ENCODE data around the gene C1QTNF4. TPM values are rescaled to one million over a fixed set of nuclear protein-coding genes. Genes with fewer than 3 reads are reported as not detected.

The C1QTNF4 gene
- total RNA-seq, 2 experiments from 2014 or later = 0.41 to 0.92 TPM

GRCh38 chr11:47607380-47607779 lies 13.2 kb upstream of the C1QTNF4 start:
- H3K27me3 Mint-ChIP-seq = no peaks in the 10 kb centered on the region
- H3K27ac ChIP-seq (ENCODE audit: low read depth in 1 of 2, low read length in 2 of 2) = no peak overlapping the region
- intact Hi-C loops (cut with DNase I, micrococcal nuclease) = no loop called here
- no peaks in the 10 kb centered on the region for H3K27me3 ChIP-seq (ENCODE audit: control insufficient read depth in 1 of 2, insufficient read depth in 2 of 2, low read length in 2 of 2)
- no peaks in the 10 kb centered on the region for H3K9me3 Mint-ChIP-seq
- no peak overlapping the region for H3K27ac Mint-ChIP-seq
- no peak overlapping the region for H3K4me3 ChIP-seq (ENCODE audit: low read length)
- no peaks in the 10 kb centered on the region for H3K4me1 ChIP-seq (ENCODE audit: insufficient read depth, low read length)
- no peaks in the 10 kb centered on the region for H3K9me3 ChIP-seq (ENCODE audit: control insufficient read depth in 1 of 2, insufficient read depth in 1 of 2, low read length in 2 of 2)
- H3K4me3 Mint-ChIP-seq = no peak overlapping the region
- ATAC-seq (ENCODE audit: poor library complexity) (no peak), DNase-seq (no peak)
- no peaks in the 10 kb centered on the region for H3K36me3 Mint-ChIP-seq (ENCODE audit: low read depth)
- TF ChIP-seq CTCF (IDR thresholded peaks at IDR 0.05) = no peak
- ChIA-PET CTCF (no interaction called here), POLR2A (no interaction called here)
- no peaks in the 10 kb centered on the region for H3K4me1 Mint-ChIP-seq (ENCODE audit: low read depth)
- no peaks in the 10 kb centered on the region for H3K36me3 ChIP-seq (ENCODE audit: insufficient read depth, low read length)

GRCh38 chr11:47606731-47607130 lies 12.5 kb upstream of the C1QTNF4 start:
- Mint-ChIP-seq H3K27me3 (no peaks in the 10 kb centered on the region), H3K4me3 (no peak overlapping the region), H3K4me1 (ENCODE audit: low read depth) (no peaks in the 10 kb centered on the region), H3K36me3 (ENCODE audit: low read depth) (no peaks in the 10 kb centered on the region), H3K9me3 (no peaks in the 10 kb centered on the region), H3K27ac (no peak overlapping the region)
- H3K27me3 ChIP-seq (ENCODE audit: control insufficient read depth in 1 of 2, insufficient read depth in 2 of 2, low read length in 2 of 2) = no peaks in the 10 kb centered on the region
- ChIA-PET CTCF (no interaction called here), POLR2A (no interaction called here)
- no peaks in the 10 kb centered on the region for H3K36me3 ChIP-seq (ENCODE audit: insufficient read depth, low read length)
- H3K4me1 ChIP-seq (ENCODE audit: insufficient read depth, low read length) = no peaks in the 10 kb centered on the region
- ATAC-seq (ENCODE audit: poor library complexity) = no peak
- DNase-seq = no peak
- no peak for TF ChIP-seq CTCF (IDR thresholded peaks at IDR 0.05)
- intact Hi-C loops (cut with DNase I, micrococcal nuclease) = no loop called here
- no peak overlapping the region for H3K4me3 ChIP-seq (ENCODE audit: low read length)
- no peak overlapping the region for H3K27ac ChIP-seq (ENCODE audit: low read depth in 1 of 2, low read length in 2 of 2)
- H3K9me3 ChIP-seq (ENCODE audit: control insufficient read depth in 1 of 2, insufficient read depth in 1 of 2, low read length in 2 of 2) = no peaks in the 10 kb centered on the region

GRCh38 chr11:47605921-47606320 lies 11.7 kb upstream of the C1QTNF4 start:
- CTCF ChIA-PET = no interaction called here
- no peaks in the 10 kb centered on the region for H3K27me3 Mint-ChIP-seq
- ATAC-seq (ENCODE audit: poor library complexity) = no peak
- no peaks in the 10 kb centered on the region for H3K4me1 ChIP-seq (ENCODE audit: insufficient read depth, low read length)
- TF ChIP-seq CTCF (IDR thresholded peaks at IDR 0.05) = no peak
- H3K9me3 Mint-ChIP-seq = no peaks in the 10 kb centered on the region
- no peaks in the 10 kb centered on the region for H3K27me3 ChIP-seq (ENCODE audit: control insufficient read depth in 1 of 2, insufficient read depth in 2 of 2, low read length in 2 of 2)
- H3K4me3 Mint-ChIP-seq = no peak overlapping the region
- no peak overlapping the region for H3K27ac ChIP-seq (ENCODE audit: low read depth in 1 of 2, low read length in 2 of 2)
- no peak for DNase-seq
- H3K36me3 ChIP-seq (ENCODE audit: insufficient read depth, low read length) = no peaks in the 10 kb centered on the region
- intact Hi-C loops (cut with DNase I, micrococcal nuclease) = no loop called here
- POLR2A ChIA-PET = no interaction called here
- H3K4me3 ChIP-seq (ENCODE audit: low read length) = no peak overlapping the region
- no peaks in the 10 kb centered on the region for H3K36me3 Mint-ChIP-seq (ENCODE audit: low read depth)
- H3K27ac Mint-ChIP-seq = no peak overlapping the region
- no peaks in the 10 kb centered on the region for H3K4me1 Mint-ChIP-seq (ENCODE audit: low read depth)
- H3K9me3 ChIP-seq (ENCODE audit: control insufficient read depth in 1 of 2, insufficient read depth in 1 of 2, low read length in 2 of 2) = no peaks in the 10 kb centered on the region
